ENCODE data around the gene MRTFB.

Gene MRTFB

DNA sequence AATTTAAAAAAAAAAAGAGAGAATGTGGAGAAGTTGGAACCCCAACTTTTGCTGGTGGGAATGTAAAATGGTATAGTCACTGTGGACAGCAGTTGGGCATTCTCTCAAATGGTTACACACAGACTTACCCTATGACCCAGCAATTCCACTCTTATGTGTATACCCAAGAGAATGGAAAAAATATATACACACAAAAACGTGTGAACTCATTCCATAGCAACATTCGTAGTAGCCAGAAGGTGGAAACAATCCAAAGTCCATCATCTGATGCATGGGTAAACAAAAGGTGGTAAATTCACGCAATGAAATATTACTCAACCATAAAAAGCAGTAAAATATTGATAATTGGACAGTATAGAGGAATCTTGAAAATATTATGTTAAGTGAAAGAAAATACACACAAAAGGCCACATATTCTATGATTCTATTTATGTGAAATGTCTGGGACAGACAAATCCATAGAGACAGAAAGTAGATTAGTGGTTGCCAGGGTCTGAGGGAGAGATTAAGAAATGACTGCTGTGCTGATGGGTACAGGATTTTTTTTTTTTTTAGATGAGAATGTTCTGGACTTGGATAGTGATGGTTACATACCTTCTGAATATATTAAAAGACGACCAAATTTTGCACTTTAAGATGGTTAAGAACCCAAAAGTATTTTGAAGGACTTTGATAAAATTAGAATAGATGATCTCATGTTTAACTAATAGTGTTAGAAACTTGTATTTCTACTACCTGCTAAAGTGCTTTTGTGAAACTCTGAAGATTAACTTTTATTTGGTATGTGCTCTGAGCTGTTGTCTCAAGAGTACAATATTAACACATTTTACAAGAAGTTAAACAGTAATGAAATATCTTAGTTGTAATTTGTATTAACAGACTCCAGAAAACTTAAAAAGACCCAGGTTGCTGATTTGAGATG lies 60.9 kb downstream of the MRTFB start:
- H3K27ac Mint-ChIP-seq: no peak overlapping the region
- H3K27me3 Mint-ChIP-seq: no peaks in the 10 kb centered on the region
- no peak overlapping the region for H3K4me3 Mint-ChIP-seq
- H3K9me3 Mint-ChIP-seq: no peaks in the 10 kb centered on the region
- H3K4me1 Mint-ChIP-seq: peaks cover 4% of the 10 kb centered on the region
- H3K36me3 Mint-ChIP-seq: peaks cover 23% of the 10 kb centered on the region

- no peaks in the 10 kb centered on the region for H3K27me3 Mint-ChIP-seq
- H3K36me3 Mint-ChIP-seq: peaks cover 23% of the 10 kb centered on the region
- no peak overlapping the region for H3K4me3 Mint-ChIP-seq
- no peaks in the 10 kb centered on the region for H3K9me3 Mint-ChIP-seq
- H3K27ac Mint-ChIP-seq: no peak overlapping the region
- H3K4me1 Mint-ChIP-seq: peaks cover 4% of the 10 kb centered on the region
Observed at GRCh38 chr16:14132696-14133048, 61.6 kb downstream of the MRTFB start.

GRCh38 chr16:14133907-14134306 lies 62.8 kb downstream of the MRTFB start:
- peaks cover 28% of the 10 kb centered on the region for H3K36me3 Mint-ChIP-seq
- H3K4me1 Mint-ChIP-seq: peaks cover 4% of the 10 kb centered on the region
- H3K4me3 Mint-ChIP-seq: no peak overlapping the region
- H3K27me3 Mint-ChIP-seq: no peaks in the 10 kb centered on the region
- no peaks in the 10 kb centered on the region for H3K9me3 Mint-ChIP-seq
- H3K27ac Mint-ChIP-seq: no peak overlapping the region

- no peaks in the 10 kb centered on the region for H3K9me3 Mint-ChIP-seq
Observed at GRCh38 chr16:14135704-14136103, 64.6 kb downstream of the MRTFB start.

GRCh38 chr16:14139872-14140271 lies 68.8 kb downstream of the MRTFB start:
- Mint-ChIP-seq H3K36me3 (peaks cover 25% of the 10 kb centered on the region), H3K4me3 (no peak overlapping the region), H3K4me1 (no peaks in the 10 kb centered on the region)

More at GRCh38 chr16:14135704-14136103, 64.6 kb downstream of the MRTFB start:
- Mint-ChIP-seq H3K27ac (no peak overlapping the region), H3K4me1 (peaks cover 4% of the 10 kb centered on the region), H3K4me3 (no peak overlapping the region), H3K36me3 (peaks cover 24% of the 10 kb centered on the region), H3K27me3 (no peaks in the 10 kb centered on the region)

GRCh38 chr16:14140923-14141322 lies 69.8 kb downstream of the MRTFB start:
- Mint-ChIP-seq H3K27ac (no peak overlapping the region), H3K4me3 (no peak overlapping the region), H3K9me3 (no peaks in the 10 kb centered on the region), H3K27me3 (no peaks in the 10 kb centered on the region), H3K4me1 (no peaks in the 10 kb centered on the region), H3K36me3 (peaks cover 22% of the 10 kb centered on the region)

More at GRCh38 chr16:14139872-14140271, 68.8 kb downstream of the MRTFB start:
- Mint-ChIP-seq H3K9me3 (no peaks in the 10 kb centered on the region), H3K27me3 (no peaks in the 10 kb centered on the region), H3K27ac (no peak overlapping the region)

GRCh38 chr16:14146445-14146844 lies 75.3 kb downstream of the MRTFB start:
- Mint-ChIP-seq H3K9me3 (no peaks in the 10 kb centered on the region), H3K27me3 (no peaks in the 10 kb centered on the region), H3K27ac (no peak overlapping the region), H3K36me3 (peaks cover 7% of the 10 kb centered on the region), H3K4me1 (no peaks in the 10 kb centered on the region), H3K4me3 (no peak overlapping the region)

- H3K4me1 Mint-ChIP-seq: no peaks in the 10 kb centered on the region
- H3K27me3 Mint-ChIP-seq: no peaks in the 10 kb centered on the region
- H3K9me3 Mint-ChIP-seq: no peaks in the 10 kb centered on the region
- H3K4me3 Mint-ChIP-seq: no peak overlapping the region
- peaks cover 4% of the 10 kb centered on the region for H3K36me3 Mint-ChIP-seq
- H3K27ac Mint-ChIP-seq: no peak overlapping the region
Observed at GRCh38 chr16:14148016-14148415, 76.9 kb downstream of the MRTFB start.

GRCh38 chr16:14148569-14148968 lies 77.5 kb downstream of the MRTFB start:
- Mint-ChIP-seq H3K9me3 (no peaks in the 10 kb centered on the region), H3K36me3 (peaks cover 4% of the 10 kb centered on the region), H3K27me3 (no peaks in the 10 kb centered on the region), H3K4me1 (no peaks in the 10 kb centered on the region), H3K4me3 (no peak overlapping the region), H3K27ac (no peak overlapping the region)

DNA sequence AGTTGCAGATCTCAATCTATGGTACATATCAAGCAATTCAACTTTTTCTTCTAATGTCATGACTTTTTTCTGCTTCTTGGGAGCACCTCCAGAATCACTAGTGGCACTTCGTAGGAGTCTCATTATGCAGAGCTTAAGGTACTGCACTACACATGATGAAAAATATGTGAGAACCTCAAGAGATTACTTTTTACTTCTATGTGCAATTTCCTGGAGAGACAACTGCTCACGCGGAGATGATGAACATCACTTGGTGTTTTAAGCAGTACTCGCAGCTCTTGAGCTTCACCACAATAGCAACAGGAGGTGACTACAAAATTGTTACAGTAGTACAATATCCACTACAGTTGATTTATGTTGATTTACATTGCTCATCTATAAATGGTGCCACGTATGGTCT lies 79.7 kb downstream of the MRTFB start:
- peaks cover 4% of the 10 kb centered on the region for H3K36me3 Mint-ChIP-seq
- H3K27ac Mint-ChIP-seq: no peak overlapping the region
- no peak overlapping the region for H3K4me3 Mint-ChIP-seq
- no peaks in the 10 kb centered on the region for H3K9me3 Mint-ChIP-seq
- no peaks in the 10 kb centered on the region for H3K27me3 Mint-ChIP-seq
- no peaks in the 10 kb centered on the region for H3K4me1 Mint-ChIP-seq

GRCh38 chr16:14151256-14152030 lies 80.3 kb downstream of the MRTFB start:
- Mint-ChIP-seq H3K36me3 (peaks cover 4% of the 10 kb centered on the region), H3K27ac (no peak overlapping the region), H3K27me3 (no peaks in the 10 kb centered on the region), H3K9me3 (no peaks in the 10 kb centered on the region), H3K4me3 (no peak overlapping the region), H3K4me1 (no peaks in the 10 kb centered on the region)

DNA sequence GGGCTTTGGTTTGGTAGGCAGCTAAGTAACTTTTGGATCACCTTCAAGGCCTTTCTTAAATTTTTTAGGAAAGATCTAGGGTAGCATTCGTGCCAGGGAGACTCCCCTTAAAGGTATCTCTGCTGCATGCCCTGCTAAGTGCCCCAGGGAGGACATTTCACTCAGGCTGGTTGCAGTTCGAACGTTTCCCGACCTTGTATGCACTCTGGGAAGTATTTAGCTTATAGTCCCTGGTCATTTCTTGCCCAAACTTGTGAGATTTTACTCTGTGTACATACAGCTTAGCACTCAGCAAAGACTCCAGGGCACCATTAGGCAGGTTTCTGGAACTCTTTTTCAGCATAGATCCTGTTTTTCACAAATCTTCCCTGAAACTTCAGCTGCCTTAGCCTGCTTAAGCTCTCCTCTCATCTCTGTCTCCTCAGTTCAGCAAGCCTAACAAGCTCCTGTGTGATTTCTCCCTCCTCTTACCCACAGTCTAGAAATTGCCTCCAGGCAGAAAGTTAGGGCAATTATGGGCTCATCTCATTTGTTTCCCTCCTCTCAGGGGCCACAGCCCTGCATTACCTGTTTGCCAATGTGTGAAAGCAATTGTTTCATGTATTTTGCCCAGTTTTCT lies 84.6 kb downstream of the MRTFB start:
- no peak overlapping the region for H3K27ac Mint-ChIP-seq
- no peaks in the 10 kb centered on the region for H3K9me3 Mint-ChIP-seq
- no peak overlapping the region for H3K4me3 Mint-ChIP-seq
- no peaks in the 10 kb centered on the region for H3K4me1 Mint-ChIP-seq
- H3K36me3 Mint-ChIP-seq: no peaks in the 10 kb centered on the region
- H3K27me3 Mint-ChIP-seq: no peaks in the 10 kb centered on the region

DNA sequence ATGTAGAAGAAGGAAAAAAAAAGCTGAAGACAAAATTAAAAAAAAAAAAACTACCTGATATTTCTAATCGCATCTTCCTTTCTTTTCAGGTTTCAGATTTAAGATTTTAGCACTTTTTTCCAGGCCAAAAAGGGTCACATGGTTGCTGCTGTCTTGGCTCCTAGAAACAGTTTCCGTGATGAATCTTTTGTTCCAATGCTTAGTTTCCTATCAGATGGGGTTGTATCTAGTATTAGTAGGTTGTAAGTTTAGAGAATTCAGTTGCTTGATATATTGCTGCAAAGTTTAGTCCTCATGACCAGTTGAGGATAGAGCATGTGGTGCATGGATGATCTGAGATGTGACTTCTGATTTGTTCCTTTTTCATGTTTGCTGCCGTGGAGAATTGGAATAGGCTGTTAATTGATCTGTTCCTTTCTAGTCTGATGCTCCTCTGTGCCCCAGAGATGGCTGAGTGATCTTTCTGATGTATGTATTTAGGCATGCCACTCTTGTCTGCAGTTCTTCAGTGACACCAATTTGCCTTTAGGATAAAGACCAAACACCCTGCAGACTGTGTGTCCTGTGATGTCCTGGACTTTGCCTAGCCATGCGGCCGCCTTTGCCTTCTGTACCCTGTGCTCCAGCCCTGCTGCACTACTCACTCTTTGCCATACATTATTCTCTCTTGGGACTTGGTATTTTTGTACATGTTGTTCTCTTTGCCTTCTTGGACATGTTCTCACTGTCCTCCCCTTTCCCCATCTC lies 94.0 kb downstream of the MRTFB start:
- H3K9me3 Mint-ChIP-seq: no peaks in the 10 kb centered on the region
- peaks cover 18% of the 10 kb centered on the region for H3K4me1 Mint-ChIP-seq
- H3K36me3 Mint-ChIP-seq: peaks cover 4% of the 10 kb centered on the region
- no peaks in the 10 kb centered on the region for H3K27me3 Mint-ChIP-seq
- no peak overlapping the region for H3K27ac Mint-ChIP-seq
- H3K4me3 Mint-ChIP-seq: no peak overlapping the region

DNA sequence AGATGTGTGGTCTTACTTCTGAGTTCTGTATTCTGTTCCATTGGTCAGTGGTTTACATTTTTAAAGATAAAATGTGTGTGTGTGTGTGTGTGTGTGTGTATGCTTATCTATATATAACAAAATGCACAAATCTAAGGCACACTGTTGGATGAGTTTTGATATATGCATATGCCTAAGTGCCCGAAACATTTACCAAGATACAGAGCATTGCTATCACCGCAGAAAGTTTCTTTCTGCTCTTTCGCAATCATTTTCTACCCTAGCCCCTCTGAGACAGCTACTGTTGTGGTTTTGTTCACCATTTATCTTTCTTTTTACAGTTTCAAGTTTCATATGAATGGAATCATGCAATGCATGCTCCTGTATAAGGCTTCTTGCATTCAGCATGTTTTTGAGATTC lies 97.0 kb downstream of the MRTFB start:
- Mint-ChIP-seq H3K4me3 (no peak overlapping the region), H3K36me3 (peaks cover 15% of the 10 kb centered on the region), H3K27me3 (no peaks in the 10 kb centered on the region), H3K4me1 (peaks cover 18% of the 10 kb centered on the region), H3K9me3 (peaks cover 11% of the 10 kb centered on the region), H3K27ac (no peak overlapping the region)

- no peak overlapping the region for H3K4me3 Mint-ChIP-seq
- peaks cover 5% of the 10 kb centered on the region for H3K4me1 Mint-ChIP-seq
- no peak overlapping the region for H3K27ac Mint-ChIP-seq
- no peaks in the 10 kb centered on the region for H3K27me3 Mint-ChIP-seq
- H3K36me3 Mint-ChIP-seq: peaks cover 23% of the 10 kb centered on the region
- H3K9me3 Mint-ChIP-seq: peaks cover 16% of the 10 kb centered on the region
Observed at GRCh38 chr16:14172200-14172809, 101.2 kb downstream of the MRTFB start.

Data from activated naive CD4-positive, alpha-beta T cell treated with anti-CD3 and anti-CD28 coated beads, Interleukin-2, amount 50 U/mL, for 24 hours (primary cell).